GM23248 (cell line): Measurements from ENCODE around the gene COL13A1. TPM values are rescaled to one million over a fixed set of nuclear protein-coding genes. Genes with fewer than 3 reads are reported as not detected.

ENCODE experiments used
- DNase-seq: peaks from one replicate; pipeline ENCODE4 v3.0.0-alpha.2; 2015
- H2AFZ ChIP-seq: fragments of 200-600 bp; sonication (generic); 2 replicates; pipeline ENCODE4 v1.6.1; 2016; ENCODE audit warnings: antibody characterized with exemption
- H3F3A ChIP-seq: fragments of 200-600 bp; sonication (generic); 2 replicates; pipeline ENCODE4 v1.6.1; 2016; ENCODE audit warnings: mild to moderate bottlenecking, antibody characterized with exemption, mixed run types; ENCODE audit not compliant: insufficient read depth
- H3K27ac ChIP-seq: fragments of 200-600 bp; sonication (generic); 2 replicates; pipeline ENCODE4 v1.5.1; 2016; ENCODE audit warnings: mild to moderate bottlenecking
- H3K27me3 ChIP-seq: fragments of 200-600 bp; sonication (generic); replicated peaks from 2 replicates; pipeline ENCODE4 v1.6.1; 2016; ENCODE audit warnings: mild to moderate bottlenecking; ENCODE audit not compliant: insufficient read depth
- H3K36me3 ChIP-seq: fragments of 200-600 bp; sonication (generic); 2 replicates; pipeline ENCODE4 v1.6.1; 2016; ENCODE audit warnings: low read depth, mild to moderate bottlenecking
- H3K4me1 ChIP-seq: fragments of 200-600 bp; sonication (generic); 2 replicates; pipeline ENCODE4 v1.6.1; 2016; ENCODE audit warnings: mild to moderate bottlenecking; ENCODE audit not compliant: insufficient read depth
- H3K4me2 ChIP-seq: fragments of 200-600 bp; sonication (generic); one replicate; pipeline ENCODE4 v1.6.1; 2016; ENCODE audit warnings: mild to moderate bottlenecking; ENCODE audit not compliant: unreplicated experiment
- H3K4me3 ChIP-seq: fragments of 200-600 bp; sonication (generic); 2 replicates; pipeline ENCODE4 v1.5.1; 2016; ENCODE audit warnings: mild to moderate bottlenecking
- H3K79me2 ChIP-seq: fragments of 200-600 bp; sonication (generic); 2 replicates; pipeline ENCODE4 v1.6.1; 2016; ENCODE audit warnings: mild to moderate bottlenecking; ENCODE audit not compliant: insufficient read depth
- H3K9ac ChIP-seq: fragments of 200-600 bp; sonication (generic); 2 replicates; pipeline ENCODE4 v1.6.1; 2016; ENCODE audit warnings: mild to moderate bottlenecking
- H3K9me2 ChIP-seq: fragments of 200-600 bp; sonication (generic); 2 replicates; pipeline ENCODE4 v1.6.1; 2016; ENCODE audit warnings: mixed run types, mild to moderate bottlenecking, moderate library complexity; ENCODE audit not compliant: insufficient read depth
- H3K9me3 ChIP-seq: fragments of 200-600 bp; sonication (generic); one replicate; pipeline ENCODE4 v1.6.1; 2017; ENCODE audit warnings: low read depth
- H4K20me1 ChIP-seq: fragments of 200-600 bp; sonication (generic); 2 replicates; pipeline ENCODE4 v1.6.0; 2016; ENCODE audit not compliant: insufficient read depth
- EZH2 ChIP-seq: fragments of 200-600 bp; sonication (generic); IDR thresholded peaks from 2 replicates; pipeline ENCODE4 v1.6.1; 2018; ENCODE audit warnings: antibody characterized with exemption, mild to moderate bottlenecking; ENCODE audit not compliant: insufficient read depth, poor library complexity, severe bottlenecking
- EZH2phosphoT487 ChIP-seq: fragments of 200-600 bp; sonication (generic); IDR thresholded peaks from 2 replicates; pipeline ENCODE4 v1.6.1; 2018; ENCODE audit warnings: antibody characterized with exemption, moderate library complexity, mild to moderate bottlenecking, low read depth; ENCODE audit not compliant: insufficient read depth
- WGBS, 2 experiments: methylation state at CpG; one replicate each; pipeline ENCODE4 v1.1.6; 2015 to 2017; ENCODE audit warnings: low lambda C conversion rate in 2 of 2, low coverage in 1 of 2; ENCODE audit errors: missing lambda C conversion rate in 2 of 2; 5-methylcytosine and 5-hydroxymethylcytosine counted together
- in situ Hi-C: fragments of 300-500 bp; cut with MboI; formaldehyde crosslinking; loops from 2 replicates; pipeline ENCODE4 v1.15.0; 2020
- polyA plus RNA-seq: library from polyadenylated mRNA; unstranded; fragments of >200 nt; fragmentation: Nextera tagmentation; extraction: Ambion mirVana; gene quantifications from 2 replicates; pipeline ENCODE4 v1.2.1, GENCODE V29; 2016
- total RNA-seq: library from RNA; depleted of rRNA; stranded (reverse); fragments of >200 nt; shearing (Covaris generic); gene quantifications from 2 replicates; pipeline ENCODE4 v1.2.3, GENCODE V29; 2014

The COL13A1 gene
- total and polyA plus RNA-seq, 2 experiments from 2014 or later: 12.8 to 17.3 TPM

DNA sequence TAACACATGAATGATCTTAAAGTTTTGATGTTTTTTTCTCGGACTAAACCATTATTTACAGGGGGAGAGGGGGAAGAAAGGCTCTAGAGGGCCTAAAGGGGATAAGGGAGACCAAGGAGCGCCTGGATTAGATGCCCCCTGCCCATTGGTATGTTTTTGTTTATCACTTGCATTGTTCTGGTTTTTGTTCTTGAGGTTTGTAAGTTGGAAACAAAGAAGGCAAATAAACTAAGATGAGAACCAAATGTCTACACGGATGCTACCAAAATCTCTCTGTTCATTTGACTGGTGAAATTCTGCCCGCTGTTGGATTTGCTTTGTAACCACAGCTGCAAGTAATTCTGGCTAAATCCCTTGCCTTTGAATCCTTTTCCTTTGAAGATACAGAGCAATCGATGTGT, 151.1 kb downstream of the COL13A1 start:
- in situ Hi-C loops: no loop called here
- no peak overlapping the region for H2AFZ ChIP-seq
- H3K9ac ChIP-seq: no peak overlapping the region
- no peak overlapping the region for H3K27ac ChIP-seq
- DNase-seq: no peak
- H4K20me1 ChIP-seq: no peaks in the 10 kb centered on the region
- WGBS, 2 experiments: 36 to 38% methylated on average over 5 of the region's 5 CpGs
- H3K27me3 ChIP-seq: no peaks in the 10 kb centered on the region
- H3K79me2 ChIP-seq: no peaks in the 10 kb centered on the region
- H3K4me2 ChIP-seq: no peak overlapping the region
- H3F3A ChIP-seq: no peaks in the 10 kb centered on the region
- no peaks in the 10 kb centered on the region for H3K9me3 ChIP-seq
- H3K36me3 ChIP-seq: no peaks in the 10 kb centered on the region
- no peaks in the 10 kb centered on the region for H3K4me1 ChIP-seq
- no peaks in the 10 kb centered on the region for H3K9me2 ChIP-seq
- no peak overlapping the region for H3K4me3 ChIP-seq
- no peak for TF ChIP-seq EZH2phosphoT487
- no peak for TF ChIP-seq EZH2

GRCh38 chr10:69953851-69954250, 152.1 kb downstream of the COL13A1 start:
- no peaks in the 10 kb centered on the region for H3F3A ChIP-seq
- H3K27ac ChIP-seq: no peak overlapping the region
- no peak overlapping the region for H3K9ac ChIP-seq
- in situ Hi-C loops: no loop called here
- no peaks in the 10 kb centered on the region for H3K27me3 ChIP-seq
- no peaks in the 10 kb centered on the region for H3K9me2 ChIP-seq
- no peak for TF ChIP-seq EZH2
- no peaks in the 10 kb centered on the region for H4K20me1 ChIP-seq
- WGBS, 2 experiments: 91 to 100% methylated on average over 5 to 6 of the region's 6 CpGs
- H3K4me3 ChIP-seq: no peak overlapping the region
- H3K9me3 ChIP-seq: no peaks in the 10 kb centered on the region
- no peak overlapping the region for H3K4me2 ChIP-seq
- H3K36me3 ChIP-seq: no peaks in the 10 kb centered on the region
- no peaks in the 10 kb centered on the region for H3K79me2 ChIP-seq
- H3K4me1 ChIP-seq: no peaks in the 10 kb centered on the region
- DNase-seq: no peak
- H2AFZ ChIP-seq: no peak overlapping the region

DNA sequence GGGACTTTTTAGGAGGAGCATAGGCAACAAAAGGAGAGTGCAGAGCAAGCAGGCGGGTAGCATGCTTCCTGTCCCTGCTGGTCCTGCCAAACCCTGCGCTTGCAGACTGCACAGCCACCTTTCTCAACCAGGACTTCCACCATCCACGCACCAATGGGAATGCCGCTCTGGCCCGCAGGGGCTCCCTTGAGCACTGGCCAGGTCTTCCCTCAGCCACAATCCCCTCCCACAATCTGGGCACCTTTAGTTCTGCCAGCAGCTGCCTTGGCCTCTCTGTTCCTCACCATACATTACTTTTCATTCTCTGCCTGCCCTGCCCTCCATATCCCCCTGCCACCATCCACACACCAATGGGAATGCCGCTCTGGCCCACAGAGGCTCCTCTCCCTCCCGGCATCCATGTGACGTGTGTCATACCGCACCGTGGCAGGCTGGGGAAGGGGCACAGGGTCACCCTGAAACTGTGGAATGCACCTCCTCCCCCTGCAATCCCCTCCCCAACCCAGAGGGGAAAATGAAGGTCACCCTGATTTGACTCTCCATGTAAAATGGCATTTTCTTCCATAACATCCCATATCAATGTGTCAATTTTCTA, 153.6 kb downstream of the COL13A1 start:
- Histone ChIP-seq H3K9me3 (no peaks in the 10 kb centered on the region), H3K9me2 (no peaks in the 10 kb centered on the region), H3K9ac (no peak overlapping the region), H4K20me1 (no peaks in the 10 kb centered on the region), H3K27ac (no peak overlapping the region), H3K27me3 (no peaks in the 10 kb centered on the region), H3F3A (no peaks in the 10 kb centered on the region), H3K4me2 (no peak overlapping the region), H3K4me1 (no peaks in the 10 kb centered on the region), H2AFZ (no peak overlapping the region), H3K36me3 (no peaks in the 10 kb centered on the region), H3K4me3 (no peak overlapping the region), H3K79me2 (no peaks in the 10 kb centered on the region)
- WGBS, 2 experiments: 86 to 88% methylated on average over 10 of the region's 10 CpGs
- DNase-seq: no peak
- TF ChIP-seq EZH2phosphoT487 (no peak), EZH2 (no peak)
- in situ Hi-C loops: no loop called here

DNA sequence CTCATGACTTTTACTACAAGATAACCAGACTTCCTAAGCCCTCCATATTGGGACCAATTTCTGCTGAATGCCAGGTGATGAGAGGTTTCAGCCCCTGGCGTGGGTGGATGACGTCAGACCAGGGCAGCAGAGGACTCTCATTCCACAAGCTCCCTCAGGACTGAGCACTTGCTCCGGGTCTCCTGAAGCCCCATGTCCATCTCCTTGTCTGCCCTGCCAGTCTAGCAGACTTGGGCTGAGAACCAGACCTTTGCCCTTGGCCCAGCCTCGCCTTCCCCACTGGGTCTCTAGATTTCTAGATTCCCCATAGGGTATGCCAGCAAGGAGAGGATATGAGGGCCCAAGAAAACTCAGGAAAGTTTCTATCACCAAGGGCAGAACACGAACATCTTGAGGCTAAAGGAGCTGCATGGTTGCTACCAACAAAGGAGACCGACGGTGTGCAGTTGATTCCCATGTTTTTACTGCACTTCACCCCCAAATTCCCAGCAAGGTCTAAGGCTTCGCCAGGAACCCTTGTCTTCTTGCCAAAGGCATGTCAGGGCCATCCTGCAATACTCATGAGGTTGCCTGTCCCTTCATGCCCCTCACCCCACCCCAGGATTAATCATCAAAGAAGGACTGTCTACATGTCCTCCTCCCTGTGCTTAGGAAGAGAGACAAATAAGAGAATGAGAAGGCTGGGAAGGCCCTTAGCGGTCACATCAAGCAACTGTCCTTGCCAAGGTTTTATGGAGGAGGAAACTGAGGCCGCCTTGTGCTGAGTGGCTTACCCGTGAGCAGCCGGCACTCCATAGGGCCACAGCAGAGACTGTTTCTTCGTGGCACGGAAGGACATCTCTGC, 154.4 kb downstream of the COL13A1 start:
- no peak overlapping the region for H3K4me3 ChIP-seq
- H4K20me1 ChIP-seq: no peaks in the 10 kb centered on the region
- H3F3A ChIP-seq: no peaks in the 10 kb centered on the region
- H3K4me1 ChIP-seq: no peaks in the 10 kb centered on the region
- H2AFZ ChIP-seq: no peak overlapping the region
- TF ChIP-seq EZH2 (no peak), EZH2phosphoT487 (no peak)
- WGBS, 2 experiments: 89 to 92% methylated on average over 14 of the region's 14 CpGs
- H3K36me3 ChIP-seq: no peaks in the 10 kb centered on the region
- no peak overlapping the region for H3K27ac ChIP-seq
- no peak overlapping the region for H3K9ac ChIP-seq
- H3K79me2 ChIP-seq: no peaks in the 10 kb centered on the region
- in situ Hi-C loops: no loop called here
- H3K9me3 ChIP-seq: no peaks in the 10 kb centered on the region
- no peak overlapping the region for H3K4me2 ChIP-seq
- DNase-seq: no peak
- H3K27me3 ChIP-seq: no peaks in the 10 kb centered on the region
- H3K9me2 ChIP-seq: no peaks in the 10 kb centered on the region
